Breast epithelium (tissue), 4 donors: ENCODE data around the gene ZNF444. TPM values are rescaled to one million over a fixed set of nuclear protein-coding genes. Genes with fewer than 3 reads are reported as not detected.

Experiments
- DNase-seq, 2 donors: peaks; one replicate each; pipeline ENCODE4 v3.0.0-alpha.2; 2019; ENCODE audit warnings: low spot score in 2 of 2
- H3K27ac ChIP-seq, 2 donors: fragments of 200-600 bp; sonication (generic) in 1 of 2; one replicate each; pipeline ENCODE4 v1.5.1; 2016 to 2019; ENCODE audit warnings: mild to moderate bottlenecking in 1 of 2
- H3K27me3 ChIP-seq, 2 donors: fragments of 200-600 bp; sonication (generic) in 1 of 2; one replicate each; pipeline versions ENCODE4 v1.5.1 to v1.6.0; 2017 to 2019; ENCODE audit warnings: control low read depth in 1 of 2, mild to moderate bottlenecking in 1 of 2
- H3K36me3 ChIP-seq: fragments of 200-600 bp; one replicate; pipeline ENCODE4 v1.5.1; 2019
- H3K4me1 ChIP-seq, 2 donors: fragments of 200-600 bp; sonication (generic); one replicate each; pipeline ENCODE4 v1.5.1; 2016 to 2019; ENCODE audit warnings: control low read depth in 1 of 2
- H3K4me3 ChIP-seq, 3 donors: fragments of 200-600 bp; sonication (generic); 1 replicate in 2 of 3; 2 replicates in 1 of 3; pipeline ENCODE4 v1.5.1; 2016 to 2019; ENCODE audit warnings: mild to moderate bottlenecking in 3 of 3, moderate library complexity in 2 of 3
- H3K9me3 ChIP-seq, 2 donors: fragments of 200-600 bp; sonication (generic) in 1 of 2; one replicate each; pipeline ENCODE4 v1.5.1; 2016 to 2019; ENCODE audit warnings: control low read depth in 1 of 2
- POLR2A ChIP-seq: fragments of 450-650 bp; IDR thresholded peaks from one replicate; pipeline ENCODE4 v1.6.1; 2016; ENCODE audit warnings: antibody characterized with exemption, mild to moderate bottlenecking, moderate library complexity
- POLR2AphosphoS5 ChIP-seq, 3 donors: sonication (generic); formaldehyde crosslinking; IDR thresholded peaks; one replicate each; pipeline ENCODE4 v1.6.1; 2017; ENCODE audit warnings: antibody characterized with exemption in 3 of 3
- intact Hi-C: fragments of 100-400 bp; cut with DNase I; formaldehyde crosslinking; loops from one replicate; pipeline ENCODE4 v1.15.1; 2023; ENCODE audit warnings: low total_unique reads
- total RNA-seq, 3 donors: library from RNA; depleted of rRNA; stranded (reverse); fragments of >200 nt; gene quantifications; one replicate each; pipeline ENCODE4 v1.1.0, GENCODE V29; 2016
- TF ChIP-seq, protein P1 (sequence below), 3 donors: fragments of 450-650 bp; IDR thresholded peaks; one replicate each; pipeline ENCODE4 v1.5.1; 2016 to 2017; ENCODE audit warnings: antibody characterized with exemption in 3 of 3, mild to moderate bottlenecking in 3 of 3, moderate library complexity in 3 of 3

Gene ZNF444
- 10 to 100 TPM; 13.9 to 38.5 (median 33.1) TPM for total RNA-seq

GRCh38 chr19:56140583-56141416 is at the start of gene ZNF444:
Gene ZNF444 (plus strand): TSS chr19:56141287. CDS start chr19:56146912, 5,625 bp downstream.
- Histone ChIP-seq H3K4me3 (peak within 1 kb of the TSS; percentile 60 to 76 (median 67)), H3K9me3 (no peaks in the 10 kb centered on the region), H3K27ac (peak within 1 kb of the TSS; percentile 97 to 98), H3K36me3 (no peaks in the 10 kb centered on the region), H3K4me1 (peaks cover 0 to 22% of the 10 kb centered on the region in 2 donors), H3K27me3 (no peaks in the 10 kb centered on the region)
- intact Hi-C loops: no loop called here
- DNase-seq: peak; percentile 99 to 100
- TF ChIP-seq, protein P1, sequence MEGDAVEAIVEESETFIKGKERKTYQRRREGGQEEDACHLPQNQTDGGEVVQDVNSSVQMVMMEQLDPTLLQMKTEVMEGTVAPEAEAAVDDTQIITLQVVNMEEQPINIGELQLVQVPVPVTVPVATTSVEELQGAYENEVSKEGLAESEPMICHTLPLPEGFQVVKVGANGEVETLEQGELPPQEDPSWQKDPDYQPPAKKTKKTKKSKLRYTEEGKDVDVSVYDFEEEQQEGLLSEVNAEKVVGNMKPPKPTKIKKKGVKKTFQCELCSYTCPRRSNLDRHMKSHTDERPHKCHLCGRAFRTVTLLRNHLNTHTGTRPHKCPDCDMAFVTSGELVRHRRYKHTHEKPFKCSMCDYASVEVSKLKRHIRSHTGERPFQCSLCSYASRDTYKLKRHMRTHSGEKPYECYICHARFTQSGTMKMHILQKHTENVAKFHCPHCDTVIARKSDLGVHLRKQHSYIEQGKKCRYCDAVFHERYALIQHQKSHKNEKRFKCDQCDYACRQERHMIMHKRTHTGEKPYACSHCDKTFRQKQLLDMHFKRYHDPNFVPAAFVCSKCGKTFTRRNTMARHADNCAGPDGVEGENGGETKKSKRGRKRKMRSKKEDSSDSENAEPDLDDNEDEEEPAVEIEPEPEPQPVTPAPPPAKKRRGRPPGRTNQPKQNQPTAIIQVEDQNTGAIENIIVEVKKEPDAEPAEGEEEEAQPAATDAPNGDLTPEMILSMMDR (IDR thresholded peaks at IDR 0.05): no peak
- peak; percentile 92 to 99 (median 95) for TF ChIP-seq POLR2AphosphoS5 (IDR thresholded peaks at IDR 0.05)

- Histone ChIP-seq H3K4me1 (peaks cover 0 to 4% of the 10 kb centered on the region in 2 donors), H3K9me3 (no peaks in the 10 kb centered on the region), H3K36me3 (no peaks in the 10 kb centered on the region), H3K27ac (peak overlapping the region; percentile 89 to 90), H3K27me3 (no peaks in the 10 kb centered on the region), H3K4me3 (peak overlapping the region in 2 of 3 donors; percentile 44 to 63)
- DNase-seq: peak; percentile 62 to 66
- TF ChIP-seq POLR2AphosphoS5 (IDR thresholded peaks at IDR 0.05): peak in 1 of 3 donors; percentile 14
- TF ChIP-seq POLR2A: no peak
- intact Hi-C loops: no loop called here
Measured at GRCh38 chr19:56091751-56092546, 49.1 kb upstream of the ZNF444 start.

- Histone ChIP-seq H3K4me1 (peaks cover 0 to 4% of the 10 kb centered on the region in 2 donors), H3K9me3 (no peaks in the 10 kb centered on the region), H3K36me3 (no peaks in the 10 kb centered on the region), H3K27ac (peak overlapping the region; percentile 23 to 89), H3K27me3 (no peaks in the 10 kb centered on the region), H3K4me3 (no peak overlapping the region)
- TF ChIP-seq POLR2AphosphoS5 (IDR thresholded peaks at IDR 0.05) (no peak), POLR2A (no peak)
- TF ChIP-seq, protein P1 (IDR thresholded peaks at IDR 0.05): no peak
- no peak for DNase-seq
- intact Hi-C loops: no loop called here
Measured at GRCh38 chr19:56092685-56093631, 48.1 kb upstream of the ZNF444 start.

GRCh38 chr19:56094449-56094848 is 46.6 kb upstream of the ZNF444 start:
- Histone ChIP-seq H3K4me1 (peaks cover 0 to 4% of the 10 kb centered on the region in 2 donors), H3K36me3 (no peaks in the 10 kb centered on the region), H3K4me3 (no peak overlapping the region), H3K9me3 (no peaks in the 10 kb centered on the region), H3K27me3 (no peaks in the 10 kb centered on the region), H3K27ac (no peak overlapping the region)
- intact Hi-C loops: no loop called here
- no peak for DNase-seq
- TF ChIP-seq, protein P1 (IDR thresholded peaks at IDR 0.05): no peak
- TF ChIP-seq POLR2A (no peak), POLR2AphosphoS5 (IDR thresholded peaks at IDR 0.05) (no peak)

- H3K36me3 ChIP-seq: no peaks in the 10 kb centered on the region
- H3K4me3 ChIP-seq: no peak overlapping the region
- intact Hi-C loops: no loop called here
Measured at GRCh38 chr19:56096665-56097064, 44.4 kb upstream of the ZNF444 start.

More at GRCh38 chr19:56096665-56097064, 44.4 kb upstream of the ZNF444 start:
- H3K27ac ChIP-seq: no peak overlapping the region
- H3K4me1 ChIP-seq: no peaks in the 10 kb centered on the region
- H3K9me3 ChIP-seq: no peaks in the 10 kb centered on the region
- no peak for DNase-seq
- TF ChIP-seq, protein P1 (IDR thresholded peaks at IDR 0.05): no peak
- TF ChIP-seq POLR2A: no peak
- TF ChIP-seq POLR2AphosphoS5 (IDR thresholded peaks at IDR 0.05): no peak
- H3K27me3 ChIP-seq: no peaks in the 10 kb centered on the region
